Stomach smooth muscle (tissue), 2 donors: ENCODE measurements around the gene GCH1.
"Not testable (repeated sequence)": the region's sequence is repeated elsewhere in the genome, so short reads cannot be mapped to it uniquely, and the experiment has no call there.

Experiments
- H3K27ac ChIP-seq: one replicate; pipeline ENCODE4 v1.7.0; 2013; ENCODE audit warnings: mild to moderate bottlenecking, low read length, inconsistent platforms
- H3K27me3 ChIP-seq, 2 donors: one replicate each; pipeline ENCODE4 v1.7.0; 2013; ENCODE audit warnings: low read length in 2 of 2; ENCODE audit not compliant: insufficient read depth in 2 of 2, control insufficient read depth in 1 of 2
- H3K36me3 ChIP-seq, 2 donors: one replicate each; pipeline ENCODE4 v1.7.0; 2013; ENCODE audit warnings: low read length in 2 of 2; ENCODE audit not compliant: control insufficient read depth in 2 of 2, insufficient read depth in 2 of 2
- H3K4me1 ChIP-seq: one replicate; pipeline ENCODE4 v1.7.0; 2013; ENCODE audit warnings: low read length; ENCODE audit not compliant: control insufficient read depth, insufficient read depth
- H3K4me3 ChIP-seq, 2 donors: one replicate each; pipeline ENCODE4 v1.7.0; 2013; ENCODE audit warnings: low read length in 2 of 2
- H3K9ac ChIP-seq, 2 donors: one replicate each; pipeline ENCODE4 v1.7.0; 2013; ENCODE audit warnings: low read length in 2 of 2, mild to moderate bottlenecking in 1 of 2
- H3K9me3 ChIP-seq, 2 donors: one replicate each; pipeline ENCODE4 v1.7.0; 2013; ENCODE audit warnings: low read length in 2 of 2; ENCODE audit not compliant: control insufficient read depth in 2 of 2
- donor health status: healthy.
- donor health status: Pancreatic carcinoma.

GCH1 gene

DNA sequence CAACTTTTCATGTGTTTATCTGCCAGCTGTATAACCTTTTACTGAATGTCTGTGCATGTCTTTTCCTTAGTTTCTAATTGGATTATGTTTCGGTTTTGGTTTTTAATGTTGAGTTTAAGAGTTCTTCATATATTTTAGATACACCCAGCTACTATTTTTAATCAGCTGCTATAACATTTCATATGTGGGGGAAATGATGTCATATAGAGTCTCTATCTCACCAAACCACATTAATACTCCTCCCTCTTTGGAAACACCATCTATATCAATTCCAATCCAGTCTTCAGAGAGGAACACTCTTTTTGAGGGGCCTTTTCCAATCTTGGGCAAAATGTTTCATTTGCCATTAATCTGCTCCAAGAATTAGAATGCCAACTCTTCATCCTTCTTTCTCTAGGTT is 28.5 kb upstream of the GCH1 start:
- H3K27ac ChIP-seq: no peak overlapping the region
- no peak overlapping the region for H3K4me3 ChIP-seq
- no peaks in the 10 kb centered on the region for H3K4me1 ChIP-seq
- H3K27me3 ChIP-seq: peaks cover 0 to 2% of the 10 kb centered on the region in 2 donors
- H3K9me3 ChIP-seq: no peaks in the 10 kb centered on the region
- H3K9ac ChIP-seq: no peak overlapping the region
- H3K36me3 ChIP-seq: no peaks in the 10 kb centered on the region

DNA sequence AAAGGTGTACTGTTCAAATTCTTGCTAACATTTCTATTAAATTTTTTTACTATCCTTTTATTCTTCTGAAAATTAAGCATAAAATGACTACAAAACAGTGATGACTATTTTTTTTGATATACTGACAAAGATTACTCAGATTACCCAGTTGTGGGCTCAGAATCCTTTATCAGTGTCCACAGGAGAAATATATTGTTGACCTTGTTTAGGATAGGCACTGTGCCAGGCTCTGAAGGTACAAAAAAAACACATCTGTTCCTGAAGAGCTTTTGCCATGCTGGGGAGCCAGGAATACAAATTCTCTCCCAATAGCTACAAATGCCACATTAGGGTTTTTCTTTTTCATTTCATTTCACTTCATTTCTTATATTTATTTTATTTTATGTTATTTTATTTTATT is 26.9 kb upstream of the GCH1 start:
- no peak overlapping the region for H3K4me3 ChIP-seq
- H3K9ac ChIP-seq: no peak overlapping the region
- H3K27ac ChIP-seq: no peak overlapping the region

DNA sequence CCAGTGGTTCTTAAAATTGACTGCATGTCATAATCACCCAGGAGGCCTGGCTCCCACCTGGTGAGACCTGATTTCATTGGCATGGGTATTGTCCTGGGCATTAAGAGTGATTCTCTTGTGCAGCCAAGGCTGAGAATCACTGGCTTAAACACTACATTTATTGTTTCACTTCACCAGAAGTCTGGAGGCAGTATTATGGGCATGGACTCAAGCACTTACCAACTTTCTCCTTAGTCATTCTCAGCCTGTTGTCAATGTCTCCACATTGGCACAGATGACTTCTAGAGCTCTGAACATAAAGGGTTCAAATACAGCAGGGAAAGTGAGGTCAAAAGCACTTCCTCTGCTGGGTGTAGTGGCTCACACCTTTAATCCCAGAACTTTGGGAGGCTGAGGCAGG is 25.6 kb upstream of the GCH1 start:
- Histone ChIP-seq H3K27me3 (peaks cover 0 to 2% of the 10 kb centered on the region in 2 donors), H3K36me3 (no peaks in the 10 kb centered on the region)

More for the DNA sequence above, 26.9 kb upstream of the GCH1 start:
- Histone ChIP-seq H3K27me3 (peaks cover 0 to 2% of the 10 kb centered on the region in 2 donors), H3K4me1 (no peaks in the 10 kb centered on the region), H3K36me3 (no peaks in the 10 kb centered on the region), H3K9me3 (no peaks in the 10 kb centered on the region)

DNA sequence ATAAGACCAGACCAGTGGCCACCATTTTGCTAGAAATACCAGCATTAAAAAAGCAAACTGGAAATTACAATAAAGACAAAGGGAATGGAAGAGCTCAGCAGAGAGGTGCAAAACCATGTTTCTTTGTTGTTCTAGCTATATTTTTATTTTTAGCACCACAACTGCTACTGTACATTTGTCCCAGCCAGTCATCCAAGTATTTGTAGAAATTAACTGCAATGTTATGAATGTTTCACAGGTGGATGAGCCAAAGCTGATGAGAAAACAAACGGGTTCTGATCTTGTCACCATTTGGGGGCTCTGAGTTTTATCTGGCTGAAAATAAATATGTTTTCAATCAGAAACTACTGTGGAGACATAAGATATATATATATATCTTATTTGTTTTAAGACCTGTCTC is 24.9 kb upstream of the GCH1 start:
- no peak overlapping the region for H3K27ac ChIP-seq
- no peak overlapping the region for H3K4me3 ChIP-seq
- H3K9ac ChIP-seq: no peak overlapping the region
- no peaks in the 10 kb centered on the region for H3K9me3 ChIP-seq
- no peaks in the 10 kb centered on the region for H3K36me3 ChIP-seq
- H3K4me1 ChIP-seq: no peaks in the 10 kb centered on the region
- H3K27me3 ChIP-seq: peaks cover 0 to 2% of the 10 kb centered on the region in 2 donors

More for the DNA sequence above, 25.6 kb upstream of the GCH1 start:
- Histone ChIP-seq H3K9ac (no peak overlapping the region), H3K4me1 (no peaks in the 10 kb centered on the region), H3K4me3 (no peak overlapping the region), H3K27ac (no peak overlapping the region), H3K9me3 (no peaks in the 10 kb centered on the region)

DNA sequence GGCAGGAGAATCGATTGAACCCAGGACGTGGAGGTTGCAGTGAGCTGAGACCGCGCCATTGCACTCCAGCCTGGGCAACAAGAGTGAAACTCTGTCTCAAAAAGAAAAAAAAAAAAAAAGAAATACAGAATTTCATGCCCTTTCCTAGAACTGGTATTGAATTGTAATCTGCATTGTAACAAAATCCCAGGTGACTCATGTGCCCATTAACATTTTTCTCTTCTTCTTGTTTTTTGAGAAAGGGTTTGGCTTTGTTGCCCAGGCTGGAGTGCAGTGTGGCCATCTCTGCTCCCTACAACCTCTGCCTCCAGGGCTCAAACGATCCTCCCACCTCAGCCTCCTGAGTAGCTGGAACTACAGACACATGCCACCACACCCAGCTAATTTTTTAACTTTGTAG is 23.9 kb upstream of the GCH1 start:
- not testable (repeated sequence) for H3K9ac ChIP-seq, H3K27me3 ChIP-seq, H3K4me3 ChIP-seq, H3K27ac ChIP-seq, H3K9me3 ChIP-seq, H3K4me1 ChIP-seq, H3K36me3 ChIP-seq

DNA sequence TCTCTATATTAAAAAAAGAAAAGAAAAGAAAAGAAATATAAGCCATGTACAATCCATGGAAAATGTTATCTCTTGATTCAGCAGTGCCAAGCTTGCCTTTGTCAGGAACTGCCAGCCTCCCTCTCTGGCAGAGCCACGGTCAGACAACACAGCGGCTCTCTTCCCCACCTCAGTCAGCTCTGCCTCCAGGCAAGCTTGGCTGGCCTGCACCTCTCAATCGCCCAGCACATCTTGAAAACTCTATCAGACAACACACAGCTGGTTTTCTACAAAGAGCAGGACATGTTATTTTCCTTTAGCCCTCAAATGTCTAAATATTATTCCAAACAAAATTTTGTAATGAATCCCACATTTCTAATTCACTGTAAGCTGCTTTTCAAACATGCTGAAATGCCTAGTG is 20.0 kb upstream of the GCH1 start:
- Histone ChIP-seq H3K9ac (no peak overlapping the region), H3K27ac (no peak overlapping the region), H3K4me3 (no peak overlapping the region), H3K36me3 (no peaks in the 10 kb centered on the region), H3K27me3 (no peaks in the 10 kb centered on the region), H3K9me3 (no peaks in the 10 kb centered on the region), H3K4me1 (no peaks in the 10 kb centered on the region)

DNA sequence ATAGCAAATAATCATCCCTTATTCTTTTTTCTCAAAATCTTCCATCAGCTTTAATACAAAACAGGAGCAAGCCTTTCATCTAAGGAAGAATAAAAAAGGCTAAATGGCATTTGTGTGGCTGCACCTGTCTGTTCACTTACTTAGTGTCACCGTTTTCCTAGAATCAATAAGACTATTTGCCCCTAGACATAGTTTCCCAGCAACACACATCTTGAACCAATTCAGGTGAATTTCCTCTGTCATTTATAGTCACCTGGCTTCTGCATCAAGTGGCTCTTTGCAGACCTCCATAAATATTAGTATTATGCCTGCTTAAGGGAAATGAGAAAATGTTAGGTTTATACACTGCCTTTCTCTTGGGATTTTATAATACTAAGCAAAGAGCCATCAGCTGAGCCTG is 17.4 kb upstream of the GCH1 start:
- H3K4me1 ChIP-seq: no peaks in the 10 kb centered on the region
- H3K27me3 ChIP-seq: no peaks in the 10 kb centered on the region
- no peak overlapping the region for H3K4me3 ChIP-seq
- H3K36me3 ChIP-seq: no peaks in the 10 kb centered on the region
- H3K27ac ChIP-seq: no peak overlapping the region
- H3K9me3 ChIP-seq: no peaks in the 10 kb centered on the region
- H3K9ac ChIP-seq: no peak overlapping the region

DNA sequence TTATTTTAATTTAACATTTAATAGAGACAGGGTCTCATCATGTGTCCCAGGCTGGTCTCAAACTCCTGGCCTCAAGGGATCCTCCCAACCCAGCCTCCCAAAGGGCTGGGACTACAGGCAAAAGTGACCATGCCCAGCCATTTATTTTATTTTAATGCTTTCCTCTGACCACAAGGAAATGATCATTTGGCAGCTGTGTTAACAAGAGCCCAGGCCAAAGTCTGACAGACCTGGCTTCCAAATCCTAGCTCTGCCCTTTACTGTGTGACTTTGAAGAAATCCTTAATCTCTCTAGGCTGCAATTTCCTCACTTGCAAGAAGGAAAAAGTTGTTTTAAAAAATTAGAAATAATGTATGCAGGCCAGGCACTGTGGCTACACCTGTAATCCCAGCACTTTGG is 16.7 kb upstream of the GCH1 start:
- no peak overlapping the region for H3K27ac ChIP-seq

DNA sequence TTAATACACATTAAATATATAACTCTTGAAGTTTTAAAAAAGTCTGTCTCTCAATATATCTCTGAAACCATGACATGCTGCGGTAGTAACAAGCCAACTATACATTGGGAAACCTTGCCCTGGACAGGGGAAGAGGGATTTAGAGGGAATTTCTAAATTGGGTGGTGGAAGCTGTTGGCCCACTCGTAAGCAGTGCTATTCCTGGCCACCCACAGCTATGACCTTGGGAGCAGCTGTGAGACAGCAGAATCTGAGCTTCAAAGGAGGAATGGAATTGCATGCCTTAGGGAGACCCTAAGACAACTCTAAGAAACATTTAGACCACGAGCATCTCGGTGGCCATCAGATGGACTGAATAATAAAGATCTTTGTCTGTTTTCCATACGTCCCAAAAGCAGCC is 15.8 kb upstream of the GCH1 start:
- Histone ChIP-seq H3K9me3 (no peaks in the 10 kb centered on the region), H3K4me1 (no peaks in the 10 kb centered on the region), H3K4me3 (no peak overlapping the region), H3K27ac (no peak overlapping the region), H3K9ac (no peak overlapping the region), H3K36me3 (no peaks in the 10 kb centered on the region), H3K27me3 (no peaks in the 10 kb centered on the region)

More for the DNA sequence above, 16.7 kb upstream of the GCH1 start:
- no peaks in the 10 kb centered on the region for H3K36me3 ChIP-seq
- no peaks in the 10 kb centered on the region for H3K4me1 ChIP-seq
- H3K9me3 ChIP-seq: no peaks in the 10 kb centered on the region
- H3K9ac ChIP-seq: no peak overlapping the region
- no peaks in the 10 kb centered on the region for H3K27me3 ChIP-seq
- no peak overlapping the region for H3K4me3 ChIP-seq

DNA sequence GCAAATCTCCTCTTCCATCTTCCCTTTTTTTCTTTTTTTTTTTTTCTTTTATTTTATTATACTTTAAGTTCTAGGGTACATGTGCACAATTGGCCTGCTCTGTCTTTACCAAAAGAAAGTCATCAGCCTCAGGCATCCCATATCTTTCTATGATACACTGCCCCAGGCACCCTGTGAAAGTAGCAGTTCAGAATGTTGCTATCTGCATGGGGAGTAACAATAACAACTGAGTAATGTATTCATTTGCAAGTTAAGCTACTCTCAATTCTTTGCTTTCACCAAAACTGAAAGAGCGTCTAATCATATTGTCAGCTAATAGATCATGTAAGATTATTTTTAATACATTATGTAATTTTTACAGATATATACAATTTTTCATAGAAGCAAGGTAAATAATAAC is 13.5 kb upstream of the GCH1 start:
- Histone ChIP-seq H3K4me1 (no peaks in the 10 kb centered on the region), H3K27ac (no peak overlapping the region), H3K4me3 (no peak overlapping the region), H3K9ac (no peak overlapping the region), H3K9me3 (no peaks in the 10 kb centered on the region), H3K27me3 (no peaks in the 10 kb centered on the region), H3K36me3 (no peaks in the 10 kb centered on the region)

DNA sequence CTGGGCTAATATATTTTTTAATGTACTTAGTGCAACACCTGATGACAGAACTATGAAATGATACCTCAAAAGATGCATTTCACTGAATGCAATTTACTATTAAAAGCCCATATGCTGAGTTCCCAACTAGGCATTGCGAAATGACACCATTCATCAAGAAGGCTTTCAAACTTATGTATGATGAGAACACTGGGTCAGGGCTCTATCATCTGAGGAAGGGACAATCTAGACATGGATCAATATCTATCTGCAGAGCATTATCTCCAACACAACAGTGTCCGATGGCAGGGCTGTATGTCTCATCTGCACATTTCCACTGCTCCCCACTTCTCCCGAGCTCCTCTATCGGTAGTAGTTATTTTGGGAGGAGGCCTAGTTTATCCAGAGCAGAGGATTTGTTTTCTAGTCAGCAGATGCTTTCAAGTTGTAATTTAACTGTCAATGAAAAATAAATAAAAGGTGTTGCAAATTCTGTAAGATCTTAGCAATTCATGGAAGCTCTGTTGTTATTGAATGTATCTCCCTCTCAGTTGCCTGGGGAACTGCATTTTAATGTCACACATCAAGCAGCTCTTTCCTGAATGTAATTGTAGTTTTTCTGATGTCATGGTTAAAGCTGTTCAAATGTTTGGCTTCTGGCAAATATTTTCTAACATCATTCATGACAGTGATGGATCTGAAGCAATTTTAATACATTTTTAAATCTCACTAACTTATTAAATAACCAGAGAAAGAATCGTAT is 7.4 kb upstream of the GCH1 start:
- Histone ChIP-seq H3K4me1 (no peaks in the 10 kb centered on the region), H3K9ac (no peak overlapping the region), H3K27ac (no peak overlapping the region)

More for the DNA sequence above, 7.4 kb upstream of the GCH1 start:
- no peaks in the 10 kb centered on the region for H3K27me3 ChIP-seq
- no peaks in the 10 kb centered on the region for H3K36me3 ChIP-seq
- H3K4me3 ChIP-seq: no peak overlapping the region
- no peaks in the 10 kb centered on the region for H3K9me3 ChIP-seq
